D341Med (cell line): ENCODE results near the gene RPP25.
"Not testable (repeated sequence)": the region's sequence is repeated elsewhere in the genome, so short reads cannot be mapped to it uniquely, and the experiment has no call there.

ENCODE experiments used
- DNase-seq: peaks from one replicate; pipeline ENCODE4 v3.0.0; 2012; ENCODE audit warnings: low spot score

The RPP25 gene

DNA sequence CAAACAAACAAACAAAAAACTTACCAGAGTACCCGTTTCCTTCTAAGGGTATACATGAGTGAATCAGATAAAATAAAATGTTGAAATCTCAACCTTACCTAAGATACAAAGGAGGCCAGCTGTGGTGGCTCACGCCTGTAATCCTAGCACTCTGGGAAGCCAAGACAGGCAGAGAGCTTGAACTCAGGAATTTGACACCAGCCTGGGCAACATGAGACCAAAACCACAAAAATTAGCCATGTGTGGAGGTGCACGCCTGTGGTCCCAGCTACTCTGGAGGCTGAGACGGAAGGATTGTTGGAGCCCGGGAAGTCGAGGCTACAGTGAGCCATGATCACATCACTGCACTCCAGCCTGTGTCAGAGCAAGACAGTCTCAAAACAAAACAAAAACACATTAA lies 38.9 kb downstream of the RPP25 start:
- no peak for DNase-seq

DNA sequence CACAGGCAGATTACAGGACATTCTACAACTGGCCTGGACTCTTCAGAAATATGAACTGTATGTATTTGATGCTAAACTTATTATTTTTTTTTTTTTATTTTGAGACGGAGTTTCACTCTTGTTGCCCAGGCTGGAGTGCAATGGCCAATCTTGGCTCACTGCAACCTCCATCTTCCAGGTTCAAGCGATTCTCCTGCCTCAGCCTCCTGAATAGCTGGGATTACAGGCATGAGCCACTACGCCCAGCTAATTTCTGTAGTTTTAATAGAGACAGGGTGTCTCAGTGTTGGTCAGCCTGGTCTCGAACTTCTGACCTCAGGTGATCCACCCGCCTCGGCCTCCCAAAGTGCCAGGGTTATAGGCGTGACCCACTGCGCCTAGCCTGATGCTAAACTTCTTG lies 42.8 kb downstream of the RPP25 start:
- not testable (repeated sequence) for DNase-seq

DNA sequence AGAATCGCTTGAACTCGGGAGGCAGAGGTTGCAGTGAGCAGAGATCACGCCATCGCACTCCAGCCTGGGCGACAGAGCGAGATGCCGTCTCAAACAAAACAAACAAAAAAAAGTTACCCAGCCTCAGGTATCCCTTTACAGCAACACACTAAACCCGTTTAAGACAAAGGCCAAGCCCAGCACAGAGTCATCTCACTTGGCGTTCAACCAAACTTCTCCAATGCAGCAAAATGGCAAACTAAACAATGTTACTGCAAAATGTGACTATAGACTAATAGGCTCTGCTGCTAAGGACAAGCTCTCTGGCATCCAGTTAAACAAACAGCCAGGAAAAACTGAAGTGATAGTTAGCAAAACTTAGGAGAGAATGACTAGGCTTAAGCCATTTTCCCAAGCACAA lies 43.5 kb downstream of the RPP25 start:
- DNase-seq = no peak

DNA sequence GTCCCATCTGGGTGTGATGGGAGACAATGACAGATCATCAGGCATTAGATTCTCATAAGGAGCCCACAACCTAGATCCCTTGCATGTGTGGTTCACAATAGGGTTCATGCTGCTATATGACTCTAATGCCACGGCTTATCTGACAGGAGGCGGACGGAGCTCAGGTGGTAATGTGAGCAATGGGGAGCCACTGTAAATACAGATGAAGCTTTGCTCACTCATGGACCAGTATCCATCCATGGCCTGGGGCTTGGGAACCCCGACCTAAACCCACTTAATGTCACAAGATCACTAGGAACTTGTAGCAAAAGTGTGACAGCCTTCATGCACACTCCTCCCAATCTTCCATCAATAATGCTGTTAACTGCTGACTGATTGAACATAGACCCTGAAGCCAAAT lies 47.9 kb downstream of the RPP25 start:
- DNase-seq = no peak

DNA sequence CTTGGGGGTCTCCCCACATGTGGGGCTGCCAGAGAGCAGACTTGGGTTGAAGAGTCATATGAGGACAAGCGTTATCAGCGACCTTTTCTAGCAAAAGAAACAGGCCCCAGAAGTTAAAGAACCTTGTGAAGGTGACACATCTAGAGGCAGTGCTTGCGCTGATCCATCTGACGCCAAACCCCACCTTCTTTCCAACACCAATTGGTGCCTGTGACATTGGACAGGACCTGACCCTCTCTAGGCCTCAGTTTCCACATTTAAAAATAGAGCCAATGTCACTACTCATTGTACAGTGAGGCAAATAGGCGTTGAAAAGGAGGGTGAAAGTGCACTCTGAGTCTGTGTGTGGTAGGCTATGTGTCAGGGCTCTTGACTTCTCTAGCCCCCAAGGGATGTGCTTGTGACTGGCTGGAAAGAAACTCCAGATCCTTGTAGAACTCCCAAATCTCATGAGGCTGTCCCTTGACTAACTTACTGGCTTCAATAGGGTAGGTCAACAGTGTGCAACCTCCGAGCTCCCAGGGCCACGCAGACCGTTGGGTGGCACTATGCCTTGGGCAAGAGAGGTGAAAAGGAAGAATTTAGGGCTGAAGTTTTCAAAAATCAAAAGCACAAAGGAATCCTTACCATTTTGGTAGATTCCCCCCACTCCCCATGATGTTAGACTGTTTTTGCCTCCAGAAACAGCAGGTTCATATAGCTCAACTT lies 49.3 kb downstream of the RPP25 start:
- DNase-seq = no peak

GRCh38 chr15:74906450-74907162 lies 50.0 kb downstream of the RPP25 start, which contains the start of gene FAM219B:
TSS of gene FAM219B (minus strand) at chr15:74906851. CDS start at chr15:74906800, 51 bp downstream.
- peak; percentile 92 for DNase-seq

GRCh38 chr15:74906067-74906449 lies 50.5 kb downstream of the RPP25 start:
- DNase-seq = peak; percentile 82
